LNCAP (cell line): ENCODE measurements around the gene RYR1.

Source experiments
- CTCF ChIP-seq: fragments of 450-650 bp; IDR thresholded peaks from 2 replicates; pipeline ENCODE4 v1.5.1; 2017; ENCODE audit warnings: mild to moderate bottlenecking

Gene RYR1

DNA sequence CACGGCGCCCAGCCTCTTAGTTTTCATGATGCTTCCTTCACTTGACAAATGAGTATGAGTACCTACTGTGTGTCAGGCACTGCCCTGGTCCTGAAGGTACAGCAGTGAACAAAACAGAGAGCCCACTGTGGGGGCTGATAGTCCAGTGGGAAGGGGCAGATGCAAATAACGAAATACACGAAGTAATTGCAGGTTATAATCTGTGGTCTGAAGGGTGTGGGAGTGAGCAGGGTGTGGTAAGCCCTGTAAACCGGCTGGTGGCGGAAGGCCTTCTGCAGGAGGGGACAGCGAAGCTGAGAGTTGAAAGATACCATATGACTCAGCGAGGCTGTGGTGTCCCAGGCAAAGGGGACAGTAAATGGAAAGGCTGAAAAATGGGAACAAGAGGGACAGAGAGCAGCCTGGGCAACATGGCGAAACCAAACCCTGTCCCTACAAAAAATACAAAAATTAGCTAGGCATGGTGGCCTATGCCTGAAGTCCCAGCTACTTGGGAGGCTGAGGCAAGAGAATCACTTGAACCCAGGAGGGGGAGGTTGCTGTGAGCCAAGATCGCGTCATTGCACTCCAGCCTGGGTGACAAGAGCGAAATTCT, 123.8 kb downstream of the RYR1 start:
- no peak for TF ChIP-seq CTCF

DNA sequence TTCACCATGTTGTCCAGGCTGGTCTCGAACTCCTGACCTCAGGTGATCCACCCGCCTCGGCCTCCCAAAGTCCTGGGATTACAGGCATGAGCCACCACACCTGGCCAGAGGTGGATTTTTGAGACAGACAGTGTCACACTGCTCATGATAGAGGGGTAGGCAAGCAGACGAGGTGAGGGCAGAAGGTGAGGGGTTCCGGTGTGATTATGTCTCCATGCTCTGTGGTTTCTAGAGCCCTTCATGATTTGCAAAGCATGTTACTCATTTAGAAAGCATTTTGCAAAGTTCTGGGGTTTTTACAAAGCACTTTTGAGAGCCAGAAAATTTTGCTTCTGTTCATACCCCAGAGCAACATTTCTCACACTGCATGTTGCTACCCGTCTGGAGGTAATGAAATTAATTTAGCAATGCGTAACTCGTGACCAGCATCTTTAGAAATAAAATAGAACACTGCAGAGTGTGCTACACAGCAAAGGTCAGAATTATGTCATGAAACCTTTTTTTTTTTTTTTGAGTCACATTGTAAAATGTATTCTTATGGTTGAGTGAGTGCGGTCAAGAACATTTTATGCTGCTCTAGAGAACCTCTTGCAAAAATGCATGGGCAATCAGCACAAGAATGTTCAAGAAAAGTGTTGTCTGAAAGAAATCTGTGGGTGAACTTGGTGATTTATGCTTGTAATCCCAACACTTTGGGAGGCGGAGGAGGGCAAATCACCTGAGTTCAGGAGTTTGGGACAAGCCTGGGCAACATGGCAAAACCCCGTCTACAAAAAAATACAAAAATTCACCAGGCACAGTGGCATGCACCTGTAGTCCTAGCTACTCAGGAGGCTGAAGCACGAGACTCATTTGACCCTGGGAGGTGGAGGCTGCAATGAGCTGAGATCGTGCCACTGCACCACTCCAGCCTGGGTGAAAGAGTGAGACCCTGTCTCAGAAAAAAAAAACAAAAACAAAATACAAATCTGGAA, 126.2 kb downstream of the RYR1 start:
- TF ChIP-seq CTCF = no peak

DNA sequence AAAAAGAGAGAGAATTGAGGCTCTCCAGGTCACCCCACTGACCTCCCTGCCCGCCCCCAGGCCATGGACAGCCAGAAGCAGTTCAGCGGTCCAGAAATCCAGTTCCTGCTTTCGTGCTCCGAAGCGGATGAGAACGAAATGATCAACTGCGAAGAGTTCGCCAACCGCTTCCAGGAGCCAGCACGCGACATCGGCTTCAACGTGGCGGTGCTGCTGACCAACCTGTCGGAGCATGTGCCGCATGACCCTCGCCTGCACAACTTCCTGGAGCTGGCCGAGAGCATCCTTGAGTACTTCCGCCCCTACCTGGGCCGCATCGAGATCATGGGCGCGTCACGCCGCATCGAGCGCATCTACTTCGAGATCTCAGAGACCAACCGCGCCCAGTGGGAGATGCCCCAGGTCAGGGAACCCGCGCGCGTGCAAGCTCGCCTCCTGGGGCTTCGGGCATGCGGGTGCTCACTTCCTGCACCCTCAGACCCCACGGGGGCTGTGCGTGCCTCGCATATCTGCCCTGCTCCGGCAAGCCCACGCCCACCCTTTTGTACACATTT, 127.6 kb downstream of the RYR1 start:
- TF ChIP-seq CTCF = no peak

DNA sequence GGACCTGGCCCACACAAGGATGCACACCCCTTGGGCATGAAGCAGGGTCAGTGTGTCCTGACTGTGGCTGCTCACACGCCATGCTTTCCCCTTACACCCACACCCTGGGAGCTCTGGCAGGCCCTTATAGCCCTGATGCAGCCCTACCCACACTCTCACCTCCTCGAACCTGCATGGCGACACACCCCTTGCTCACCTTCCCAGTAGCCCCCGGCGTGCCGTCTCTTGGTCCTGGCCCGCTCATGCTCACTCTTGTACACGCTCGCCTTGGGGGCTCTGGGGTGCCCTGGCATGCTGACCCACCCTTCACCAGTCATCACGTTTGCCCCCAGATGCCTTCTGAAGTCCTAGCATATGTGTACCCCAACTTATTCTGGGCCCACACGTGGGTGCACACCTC, 128.2 kb downstream of the RYR1 start:
- TF ChIP-seq CTCF = no peak

DNA sequence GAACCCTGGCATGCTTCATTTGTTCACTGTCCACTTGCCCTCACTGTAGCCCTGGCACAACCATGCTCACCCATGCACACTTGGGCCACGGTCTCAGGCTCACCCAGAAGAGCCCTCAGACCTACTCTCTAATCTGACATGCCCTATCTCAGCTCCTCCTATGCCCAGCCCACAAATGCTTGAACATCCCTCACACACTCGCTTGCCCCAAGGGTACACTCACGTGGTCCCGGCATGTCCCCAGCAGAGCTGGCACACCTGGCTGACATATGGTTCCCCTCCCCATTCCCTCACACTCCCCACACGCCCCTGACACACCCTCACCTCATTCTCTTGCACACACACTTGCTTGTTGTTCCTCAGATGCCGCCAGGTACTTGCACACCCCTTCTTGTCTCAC, 128.6 kb downstream of the RYR1 start:
- no peak for TF ChIP-seq CTCF

GRCh38 chr19:38563475-38563874, 130.0 kb downstream of the RYR1 start:
- no peak for TF ChIP-seq CTCF

GRCh38 chr19:38564981-38565690, 131.6 kb downstream of the RYR1 start:
- no peak for TF ChIP-seq CTCF
